Muscle layer of colon (tissue), 2 donors: ENCODE measurements around the gene GRIK1.

Experiments used
- H3K27ac ChIP-seq: one replicate; pipeline ENCODE4 v1.7.0; 2013; ENCODE audit warnings: low read depth, mild to moderate bottlenecking, low read length, moderate library complexity
- H3K27me3 ChIP-seq, 2 donors: one replicate each; pipeline ENCODE4 v1.7.0; 2013; ENCODE audit warnings: low read length in 2 of 2, mild to moderate bottlenecking in 2 of 2; ENCODE audit not compliant: insufficient read depth in 2 of 2, control insufficient read depth in 1 of 2
- H3K36me3 ChIP-seq: one replicate; pipeline ENCODE4 v1.7.0; 2013; ENCODE audit warnings: mild to moderate bottlenecking, low read length; ENCODE audit not compliant: insufficient read depth
- H3K4me1 ChIP-seq: one replicate; pipeline ENCODE4 v1.7.0; 2013; ENCODE audit warnings: mild to moderate bottlenecking, low read length; ENCODE audit not compliant: insufficient read depth
- H3K4me3 ChIP-seq, 2 donors: one replicate each; pipeline ENCODE4 v1.7.0; 2013; ENCODE audit warnings: low read length in 2 of 2, low read depth in 1 of 2, mild to moderate bottlenecking in 1 of 2, moderate library complexity in 1 of 2
- H3K9ac ChIP-seq: one replicate; pipeline ENCODE4 v1.7.0; 2013; ENCODE audit warnings: low read length
- H3K9me3 ChIP-seq: one replicate; pipeline ENCODE4 v1.7.0; 2013; ENCODE audit warnings: mild to moderate bottlenecking, low read length
- donor health status: abdominal sarcoma.
- donor health status: Adenocarcinoma of cecum.

Gene GRIK1

DNA sequence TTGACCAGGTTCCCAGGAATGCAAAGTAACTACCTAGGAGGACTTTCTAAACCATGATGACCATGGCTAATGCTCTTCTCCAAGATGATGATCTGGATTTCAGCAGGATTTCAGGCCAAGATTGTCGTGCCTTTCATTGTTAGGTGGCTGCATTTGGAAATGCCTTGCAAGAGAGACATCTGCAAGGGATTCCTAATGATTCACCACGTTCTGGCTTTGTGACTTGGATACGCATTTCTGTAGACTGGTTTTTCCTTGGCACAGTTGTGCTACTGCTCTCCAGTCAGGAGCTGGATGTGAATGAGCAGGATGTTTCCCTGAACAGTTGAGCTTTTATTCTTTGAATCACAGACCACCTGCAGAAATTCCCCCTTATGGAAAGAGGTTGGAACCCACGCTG, 428.7 kb downstream of the GRIK1 start:
- H3K4me1 ChIP-seq: no peaks in the 10 kb centered on the region
- H3K27me3 ChIP-seq: no peaks in the 10 kb centered on the region
- no peak overlapping the region for H3K4me3 ChIP-seq
- H3K36me3 ChIP-seq: no peaks in the 10 kb centered on the region
- no peaks in the 10 kb centered on the region for H3K9me3 ChIP-seq
- H3K27ac ChIP-seq: no peak overlapping the region
- H3K9ac ChIP-seq: no peak overlapping the region

DNA sequence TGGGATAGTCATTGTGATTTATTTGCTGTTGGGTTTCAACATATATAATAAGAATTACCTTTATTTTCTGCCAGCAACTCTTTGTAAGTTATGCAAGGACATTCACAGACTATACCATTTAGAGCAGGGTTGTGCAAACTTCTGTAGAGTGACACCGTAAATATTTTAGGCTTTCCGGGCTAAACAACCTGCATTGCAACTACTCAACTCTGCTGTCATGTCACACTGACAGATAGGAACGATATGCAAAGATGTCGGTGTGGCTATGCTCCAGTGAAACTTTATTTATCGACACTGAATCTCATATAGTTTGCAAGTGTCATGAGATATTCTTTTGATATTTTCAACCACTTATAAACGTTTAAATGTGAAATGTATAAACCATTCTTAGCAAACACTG, 430.7 kb downstream of the GRIK1 start:
- Histone ChIP-seq H3K27ac (no peak overlapping the region), H3K27me3 (no peaks in the 10 kb centered on the region), H3K9me3 (no peaks in the 10 kb centered on the region), H3K4me3 (no peak overlapping the region), H3K4me1 (no peaks in the 10 kb centered on the region), H3K36me3 (no peaks in the 10 kb centered on the region), H3K9ac (no peak overlapping the region)

DNA sequence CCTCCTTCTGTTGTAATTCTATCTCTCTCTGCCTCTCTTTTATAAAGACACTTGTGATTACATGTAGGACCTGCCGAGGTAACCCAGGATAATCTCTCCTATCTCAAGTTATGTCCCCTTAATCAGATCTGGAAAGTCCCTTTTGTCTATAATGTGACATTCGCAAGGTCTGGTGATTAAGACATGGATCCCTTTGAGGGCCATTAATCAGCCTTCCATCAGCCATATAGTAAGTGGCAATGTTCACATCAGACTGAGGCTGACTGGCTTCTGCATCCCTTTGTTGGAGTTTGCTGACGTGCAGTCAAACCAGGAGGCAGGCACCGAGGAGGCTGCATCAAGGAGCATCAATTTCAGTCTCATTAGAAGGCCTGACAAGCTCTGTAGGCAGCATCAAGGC, 431.5 kb downstream of the GRIK1 start:
- no peak overlapping the region for H3K27ac ChIP-seq
- H3K9me3 ChIP-seq: no peaks in the 10 kb centered on the region
- H3K4me1 ChIP-seq: no peaks in the 10 kb centered on the region
- no peak overlapping the region for H3K9ac ChIP-seq
- H3K36me3 ChIP-seq: no peaks in the 10 kb centered on the region
- no peak overlapping the region for H3K4me3 ChIP-seq
- H3K27me3 ChIP-seq: no peaks in the 10 kb centered on the region

DNA sequence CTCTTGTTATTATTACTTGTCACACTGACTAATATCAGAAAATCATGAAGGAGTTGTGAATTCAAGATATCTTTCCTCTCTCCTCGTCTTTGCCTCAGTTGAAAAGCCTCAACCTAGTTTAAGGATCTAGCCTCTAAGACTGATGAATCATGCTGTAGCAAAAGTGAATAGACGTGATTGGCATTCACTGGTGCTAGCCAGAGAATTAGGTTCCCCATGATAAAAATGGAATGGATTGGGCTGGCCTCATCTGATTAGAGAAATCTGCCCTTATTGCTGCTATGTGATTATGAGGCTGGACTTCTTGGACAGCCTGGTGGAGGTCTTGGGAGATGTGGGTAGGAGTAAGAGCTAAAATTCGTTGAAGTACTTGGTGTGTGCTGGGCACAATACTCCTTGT, 432.8 kb downstream of the GRIK1 start:
- Histone ChIP-seq H3K9me3 (no peaks in the 10 kb centered on the region), H3K4me3 (no peak overlapping the region), H3K27me3 (no peaks in the 10 kb centered on the region), H3K27ac (no peak overlapping the region), H3K9ac (no peak overlapping the region), H3K36me3 (no peaks in the 10 kb centered on the region), H3K4me1 (no peaks in the 10 kb centered on the region)

DNA sequence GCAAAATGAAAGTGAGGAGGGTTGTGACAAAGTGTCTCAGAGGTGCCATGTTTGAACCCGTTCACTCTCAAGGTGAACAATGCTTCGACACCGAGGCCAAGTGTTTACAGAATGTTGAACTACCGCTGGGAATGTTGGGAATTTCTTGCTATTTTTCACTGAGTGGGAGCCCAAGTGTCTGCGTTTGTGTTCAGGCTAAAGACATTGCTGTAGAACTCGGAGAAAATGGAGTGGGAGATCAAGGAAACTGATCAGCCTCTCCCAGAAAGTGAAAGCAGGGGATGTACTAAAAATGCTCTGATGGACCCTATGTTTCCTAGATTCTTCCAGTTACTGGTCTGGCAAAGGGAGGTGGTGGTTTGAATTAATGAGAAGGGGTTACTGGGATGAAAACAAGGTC, 433.6 kb downstream of the GRIK1 start:
- Histone ChIP-seq H3K4me3 (no peak overlapping the region), H3K9me3 (no peaks in the 10 kb centered on the region), H3K9ac (no peak overlapping the region), H3K27ac (no peak overlapping the region), H3K4me1 (no peaks in the 10 kb centered on the region), H3K36me3 (no peaks in the 10 kb centered on the region), H3K27me3 (no peaks in the 10 kb centered on the region)

DNA sequence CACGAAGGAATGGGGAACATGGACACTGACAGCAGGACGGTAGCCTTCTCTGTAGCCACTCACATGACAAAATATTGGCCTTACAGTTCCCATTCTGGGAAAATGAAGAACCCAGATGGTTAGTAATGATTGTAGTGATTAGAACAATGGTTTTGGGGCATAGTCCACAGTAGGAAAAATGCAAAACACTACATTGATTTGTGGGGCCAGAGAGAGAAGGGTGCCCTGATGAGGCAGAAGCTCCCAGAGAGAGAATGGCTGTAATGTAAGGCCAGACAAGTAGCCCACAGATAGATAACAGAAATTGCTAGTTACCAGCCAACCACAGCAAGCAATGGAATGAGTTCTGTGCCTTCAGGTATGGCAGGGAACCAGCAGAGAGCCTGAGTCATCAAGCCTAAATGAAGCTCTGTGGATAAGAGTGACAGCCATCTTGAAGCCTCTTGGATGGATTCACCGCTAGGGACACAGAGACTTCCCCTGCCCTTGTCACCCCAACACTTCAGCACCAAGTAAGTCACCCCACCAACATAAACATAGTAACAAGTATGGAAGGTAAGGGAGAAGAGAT, 435.0 kb downstream of the GRIK1 start:
- H3K27me3 ChIP-seq: no peaks in the 10 kb centered on the region
- H3K27ac ChIP-seq: no peak overlapping the region
- H3K36me3 ChIP-seq: no peaks in the 10 kb centered on the region
- H3K9ac ChIP-seq: no peak overlapping the region
- no peak overlapping the region for H3K4me3 ChIP-seq
- H3K4me1 ChIP-seq: no peaks in the 10 kb centered on the region
- no peaks in the 10 kb centered on the region for H3K9me3 ChIP-seq

DNA sequence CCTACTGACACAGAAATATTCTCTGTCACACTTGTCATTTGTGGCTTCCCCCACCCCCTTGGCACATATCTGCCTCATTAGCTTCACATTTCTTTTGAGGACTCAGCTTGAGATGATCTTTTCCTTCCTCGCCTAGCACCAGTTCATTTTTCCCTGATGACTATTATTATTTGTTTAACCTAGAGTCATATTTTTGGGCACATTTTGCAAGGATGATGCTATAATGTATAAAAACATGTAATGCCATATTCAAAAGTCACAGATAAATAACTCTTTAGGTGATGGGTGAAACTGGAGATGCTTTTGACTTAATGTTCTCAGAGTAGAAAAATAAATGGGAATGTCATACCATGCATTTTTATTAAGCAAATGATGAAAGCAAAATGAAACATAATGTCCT, 438.3 kb downstream of the GRIK1 start:
- Histone ChIP-seq H3K9ac (no peak overlapping the region), H3K27me3 (no peaks in the 10 kb centered on the region), H3K9me3 (no peaks in the 10 kb centered on the region), H3K4me3 (no peak overlapping the region), H3K4me1 (no peaks in the 10 kb centered on the region), H3K36me3 (no peaks in the 10 kb centered on the region), H3K27ac (no peak overlapping the region)

DNA sequence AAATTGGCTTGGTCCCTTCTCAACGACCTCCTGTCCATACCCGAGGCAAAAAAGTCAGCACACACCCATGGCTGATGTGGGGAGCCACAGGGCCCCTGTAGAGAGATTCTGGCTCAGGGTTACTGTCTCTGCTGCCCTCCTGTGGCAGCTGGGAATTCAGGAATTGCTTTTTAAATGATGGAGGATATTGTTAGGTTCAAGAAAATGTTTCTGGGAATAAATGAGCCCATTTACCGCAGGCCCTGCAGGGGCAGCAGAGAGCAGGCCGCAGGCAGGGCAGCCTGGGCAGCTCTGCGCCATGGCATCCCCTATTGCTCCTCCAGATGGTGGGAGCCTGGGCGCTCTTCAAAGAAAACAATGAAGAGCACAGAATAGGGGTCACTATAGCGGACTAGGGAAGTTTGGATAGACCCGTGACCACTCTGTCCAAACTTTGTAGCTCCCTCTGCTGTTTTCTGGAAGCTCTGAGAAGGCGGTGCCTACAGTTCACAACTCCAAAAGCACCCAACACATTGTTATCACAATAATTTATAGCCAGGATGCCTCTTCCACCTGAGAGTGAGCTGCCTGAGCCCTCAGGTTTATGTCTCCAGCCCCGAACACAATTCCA, 440.0 kb downstream of the GRIK1 start:
- no peaks in the 10 kb centered on the region for H3K36me3 ChIP-seq
- H3K27me3 ChIP-seq: no peaks in the 10 kb centered on the region
- H3K4me1 ChIP-seq: no peaks in the 10 kb centered on the region
- H3K9me3 ChIP-seq: no peaks in the 10 kb centered on the region
- H3K27ac ChIP-seq: no peak overlapping the region
- no peak overlapping the region for H3K9ac ChIP-seq
- H3K4me3 ChIP-seq: no peak overlapping the region

DNA sequence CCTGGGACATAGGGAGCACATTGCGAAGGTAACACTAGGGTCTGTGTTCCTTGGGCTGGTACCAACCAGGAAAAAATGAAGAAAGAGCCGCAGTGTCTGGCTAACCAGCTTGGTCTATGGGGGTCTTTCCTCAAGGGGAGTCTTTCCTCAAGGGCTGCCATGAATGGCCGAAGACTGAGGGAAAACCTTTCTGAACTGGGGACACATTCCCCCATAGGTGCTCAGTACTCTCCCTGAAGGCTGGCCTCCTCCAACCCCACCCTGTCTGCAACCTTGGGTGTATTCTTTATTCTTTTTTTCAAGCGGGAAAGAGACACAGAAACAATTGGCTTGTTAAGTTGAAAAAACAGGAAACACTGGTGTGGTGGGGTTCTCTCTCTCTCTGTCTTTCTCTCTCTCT, 440.6 kb downstream of the GRIK1 start:
- Histone ChIP-seq H3K27ac (no peak overlapping the region), H3K4me1 (no peaks in the 10 kb centered on the region), H3K9me3 (no peaks in the 10 kb centered on the region), H3K36me3 (no peaks in the 10 kb centered on the region), H3K9ac (no peak overlapping the region), H3K27me3 (no peaks in the 10 kb centered on the region), H3K4me3 (no peak overlapping the region)

DNA sequence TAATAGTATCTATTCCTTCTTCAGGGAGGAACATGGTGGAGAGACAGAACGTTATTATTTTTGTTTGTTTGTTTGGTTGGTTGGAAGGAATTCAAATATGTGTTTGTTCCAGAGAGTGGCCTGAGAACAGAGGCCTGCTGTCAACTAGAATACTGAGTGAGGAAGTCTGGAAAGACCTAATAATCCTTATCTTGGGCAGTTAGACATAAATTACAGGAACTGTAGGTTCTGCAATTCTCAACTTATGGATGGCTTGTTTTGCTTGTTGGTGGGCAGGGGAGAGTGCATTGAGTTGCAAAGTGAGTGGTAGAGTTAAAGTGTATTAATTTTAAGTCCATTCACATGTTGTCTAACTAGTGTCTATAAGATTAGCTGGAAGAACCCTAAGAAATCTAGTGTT, 443.5 kb downstream of the GRIK1 start:
- no peaks in the 10 kb centered on the region for H3K36me3 ChIP-seq
- no peaks in the 10 kb centered on the region for H3K4me1 ChIP-seq
- no peak overlapping the region for H3K4me3 ChIP-seq
- H3K9me3 ChIP-seq: no peaks in the 10 kb centered on the region
- H3K27me3 ChIP-seq: no peaks in the 10 kb centered on the region
- no peak overlapping the region for H3K27ac ChIP-seq
- H3K9ac ChIP-seq: no peak overlapping the region

DNA sequence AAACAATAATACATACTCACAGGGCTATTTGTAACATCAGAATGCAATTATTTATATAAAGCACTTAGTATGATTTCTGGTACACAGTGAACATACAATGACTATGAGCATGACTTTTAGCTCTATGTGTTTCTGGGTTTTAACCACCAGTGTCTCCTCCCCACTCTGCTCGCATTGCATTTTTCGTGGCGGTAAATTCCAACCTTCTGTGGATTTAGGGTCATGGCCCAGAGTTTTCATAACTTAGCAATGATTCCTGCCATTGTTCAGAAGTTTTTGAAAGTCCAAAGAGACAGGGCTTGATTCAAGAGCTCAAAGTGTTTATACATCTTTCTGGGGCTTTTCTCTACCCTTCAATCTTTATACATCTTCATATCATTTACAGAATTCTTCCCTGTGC, 449.8 kb downstream of the GRIK1 start:
- H3K9me3 ChIP-seq: no peaks in the 10 kb centered on the region
- H3K4me1 ChIP-seq: no peaks in the 10 kb centered on the region
- no peak overlapping the region for H3K4me3 ChIP-seq
- H3K27me3 ChIP-seq: no peaks in the 10 kb centered on the region
- H3K9ac ChIP-seq: no peak overlapping the region
- H3K27ac ChIP-seq: no peak overlapping the region
- no peaks in the 10 kb centered on the region for H3K36me3 ChIP-seq

DNA sequence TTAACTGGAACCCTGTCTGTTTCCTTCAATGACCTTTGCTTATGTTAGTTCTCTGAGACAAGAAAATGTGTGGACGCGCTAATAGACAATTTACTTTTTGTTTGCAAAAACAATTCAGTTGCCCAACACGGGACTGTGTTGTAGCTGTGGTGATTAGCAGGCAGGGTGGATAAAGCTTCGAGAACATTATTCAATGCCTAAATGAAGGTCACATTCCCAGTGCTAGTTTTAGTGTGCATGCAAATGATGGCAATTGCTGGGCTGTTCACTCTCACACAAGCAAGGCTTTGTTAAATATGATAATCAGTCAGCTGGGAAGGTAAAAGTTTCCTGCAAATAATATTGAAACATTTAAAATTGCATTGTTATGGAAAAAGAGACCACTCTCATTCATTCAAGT, 452.6 kb downstream of the GRIK1 start:
- Histone ChIP-seq H3K36me3 (no peaks in the 10 kb centered on the region), H3K4me3 (no peak overlapping the region), H3K27ac (no peak overlapping the region), H3K4me1 (no peaks in the 10 kb centered on the region), H3K27me3 (no peaks in the 10 kb centered on the region), H3K9ac (no peak overlapping the region), H3K9me3 (no peaks in the 10 kb centered on the region)
